GDM1 (cell line): ENCODE results near the gene GRB10.

Experiments
- DNase-seq: peaks from one replicate; lab custom pipeline; 2025; lab: John Stamatoyannopoulos, UW

GRB10 gene

GRCh38 chr7:50718876-50719275 lies 63.8 kb downstream of the GRB10 start:
- DNase-seq, result no peak

- no peak for DNase-seq
Measured at GRCh38 chr7:50718311-50718710, 64.4 kb downstream of the GRB10 start.

GRCh38 chr7:50717181-50717580 lies 65.5 kb downstream of the GRB10 start:
- DNase-seq, result no peak

- no peak for DNase-seq
Measured at GRCh38 chr7:50714857-50715256, 67.8 kb downstream of the GRB10 start.

GRCh38 chr7:50713123-50713965 lies 69.4 kb downstream of the GRB10 start:
- DNase-seq, result no peak

- no peak for DNase-seq
Measured at GRCh38 chr7:50712252-50713122, 70.2 kb downstream of the GRB10 start.

GRCh38 chr7:50711271-50712175 lies 71.2 kb downstream of the GRB10 start:
- no peak for DNase-seq

- no peak for DNase-seq
Measured at GRCh38 chr7:50710441-50711154, 72.1 kb downstream of the GRB10 start.

- DNase-seq, result no peak
Measured at GRCh38 chr7:50709151-50709550, 73.5 kb downstream of the GRB10 start.

GRCh38 chr7:50707236-50708006 lies 75.3 kb downstream of the GRB10 start:
- DNase-seq, result no peak

GRCh38 chr7:50706469-50706937 lies 76.2 kb downstream of the GRB10 start:
- no peak for DNase-seq

- no peak for DNase-seq
Measured at GRCh38 chr7:50704844-50705243, 77.9 kb downstream of the GRB10 start.

- DNase-seq, result no peak
Measured at GRCh38 chr7:50703654-50704053, 79.0 kb downstream of the GRB10 start.

GRCh38 chr7:50699143-50699542 lies 83.6 kb downstream of the GRB10 start:
- no peak for DNase-seq

GRCh38 chr7:50697748-50698147 lies 84.9 kb downstream of the GRB10 start:
- no peak for DNase-seq

GRCh38 chr7:50696810-50697582 lies 85.7 kb downstream of the GRB10 start:
- DNase-seq, result no peak

- DNase-seq, result no peak
Measured at GRCh38 chr7:50695026-50695425, 87.7 kb downstream of the GRB10 start.

GRCh38 chr7:50693455-50694130 lies 89.1 kb downstream of the GRB10 start:
- no peak for DNase-seq

- no peak for DNase-seq
Measured at GRCh38 chr7:50690541-50691011, 92.1 kb downstream of the GRB10 start.
